GM23338 (cell line): Measurements from ENCODE around the gene BRAP. TPM values are rescaled to one million over a fixed set of nuclear protein-coding genes. Genes with fewer than 3 reads are reported as not detected.

ENCODE experiments used
- ATAC-seq: fragments of 200-7000 bp; cut with Tn5 transposase; 3 replicates; pipeline ENCODE4 v1.9.1; 2020
- DNase-seq: peaks from one replicate; pipeline ENCODE4 v3.0.0-alpha.2; 2015; ENCODE audit warnings: low spot score
- H2AFZ ChIP-seq: fragments of 200-600 bp; sonication (generic); 2 replicates; pipeline ENCODE4 v1.8.0; 2016; ENCODE audit warnings: antibody characterized with exemption, mild to moderate bottlenecking, moderate library complexity
- H3F3A ChIP-seq: fragments of 200-600 bp; sonication (generic); replicated peaks from 2 replicates; pipeline ENCODE4 v1.8.0; 2017; ENCODE audit warnings: antibody characterized with exemption, mixed run types, low read depth
- H3K27ac ChIP-seq: fragments of 200-600 bp; sonication (generic); 2 replicates; pipeline ENCODE4 v1.6.1; 2016; ENCODE audit warnings: low read depth
- H3K27me3 ChIP-seq: fragments of 200-600 bp; sonication (generic); 2 replicates; pipeline ENCODE4 v1.8.0; 2016; ENCODE audit warnings: mild to moderate bottlenecking, mixed run types, moderate library complexity; ENCODE audit not compliant: insufficient read depth
- H3K36me3 ChIP-seq: fragments of 200-600 bp; sonication (generic); 2 replicates; pipeline ENCODE4 v1.8.0; 2016; ENCODE audit warnings: mild to moderate bottlenecking; ENCODE audit not compliant: insufficient read depth
- H3K4me1 ChIP-seq: fragments of 200-600 bp; sonication (generic); 2 replicates; pipeline ENCODE4 v1.8.0; 2016; ENCODE audit warnings: mild to moderate bottlenecking, moderate library complexity; ENCODE audit not compliant: insufficient read depth
- H3K4me2 ChIP-seq: fragments of 200-600 bp; sonication (generic); 2 replicates; pipeline ENCODE4 v1.7.1; 2017; ENCODE audit warnings: mixed run types
- H3K4me3 ChIP-seq: fragments of 200-600 bp; sonication (generic); 2 replicates; pipeline ENCODE4 v1.6.1; 2016; ENCODE audit warnings: mixed run types
- H3K79me2 ChIP-seq: fragments of 200-600 bp; sonication (generic); replicated peaks from 2 replicates; pipeline ENCODE4 v1.8.0; 2017; ENCODE audit warnings: mild to moderate bottlenecking; ENCODE audit not compliant: insufficient read depth
- H3K9me2 ChIP-seq: fragments of 200-600 bp; sonication (generic); 2 replicates; pipeline ENCODE4 v1.8.0; 2017; ENCODE audit not compliant: insufficient read depth
- H4K20me1 ChIP-seq: fragments of 200-600 bp; sonication (generic); replicated peaks from 2 replicates; pipeline ENCODE4 v1.8.0; 2017; ENCODE audit warnings: mild to moderate bottlenecking; ENCODE audit not compliant: insufficient read depth
- H3K27ac Mint-ChIP-seq: 2 replicates; pipeline ENCODE4 v1.8.0; 2020; ENCODE audit warnings: inconsistent platforms, mild to moderate bottlenecking, moderate library complexity, mixed read lengths
- H3K27me3 Mint-ChIP-seq: 3 replicates; pipeline ENCODE4 v1.8.0; 2022; ENCODE audit warnings: low read depth, mild to moderate bottlenecking, moderate library complexity, mixed read lengths, inconsistent platforms; ENCODE audit not compliant: insufficient read depth, poor library complexity
- H3K36me3 Mint-ChIP-seq: 3 replicates; pipeline ENCODE4 v1.8.0; 2021; ENCODE audit warnings: low read depth, mild to moderate bottlenecking, inconsistent platforms, moderate library complexity, mixed read lengths
- H3K4me1 Mint-ChIP-seq: 3 replicates; pipeline ENCODE4 v1.8.0; 2020; ENCODE audit warnings: mild to moderate bottlenecking, inconsistent platforms, mixed read lengths
- H3K4me3 Mint-ChIP-seq: 3 replicates; pipeline ENCODE4 v1.8.0; 2021; ENCODE audit warnings: moderate library complexity, mild to moderate bottlenecking, inconsistent platforms, mixed read lengths
- H3K9me3 Mint-ChIP-seq: 3 replicates; pipeline ENCODE4 v1.8.0; 2020; ENCODE audit warnings: moderate library complexity, mild to moderate bottlenecking, inconsistent platforms, mixed read lengths
- CREB1 ChIP-seq: fragments of 250-450 bp; sonication (Bioruptor Pico); IDR thresholded peaks from 2 replicates; pipeline ENCODE4 v1.5.0; 2020; ENCODE audit warnings: low read depth, mild to moderate bottlenecking, moderate library complexity
- EZH2 ChIP-seq: fragments of 200-600 bp; sonication (generic); IDR thresholded peaks from one replicate; pipeline ENCODE4 v1.8.0; 2017; ENCODE audit warnings: antibody characterized with exemption, mild to moderate bottlenecking, low read depth; ENCODE audit not compliant: unreplicated experiment
- EZH2phosphoT487 ChIP-seq: fragments of 200-600 bp; sonication (generic); IDR thresholded peaks from one replicate; pipeline ENCODE4 v1.8.1; 2018; ENCODE audit warnings: antibody characterized with exemption; ENCODE audit not compliant: unreplicated experiment
- JUNB ChIP-seq: IDR thresholded peaks from one replicate; pipeline ENCODE4 v1.6.1; 2016; ENCODE audit warnings: antibody characterized with exemption; ENCODE audit not compliant: unreplicated experiment
- NANOG ChIP-seq: IDR thresholded peaks from 2 replicates; pipeline ENCODE4 v1.6.1; 2016; ENCODE audit warnings: antibody characterized with exemption, borderline replicate concordance
- POLR2AphosphoS5 ChIP-seq: IDR thresholded peaks from 2 replicates; pipeline ENCODE4 v1.6.1; 2016; ENCODE audit warnings: antibody characterized with exemption, low read depth
- STAT1 ChIP-seq: IDR thresholded peaks from one replicate; pipeline ENCODE4 v1.6.1; 2016; ENCODE audit warnings: antibody characterized with exemption; ENCODE audit not compliant: unreplicated experiment
- ZNF114 ChIP-seq: fragments of 250-450 bp; sonication (Bioruptor Pico); IDR thresholded peaks from 2 replicates; pipeline ENCODE4 v1.5.0; 2020; ENCODE audit warnings: mild to moderate bottlenecking, moderate library complexity
- ZNF331 ChIP-seq: fragments of 250-450 bp; sonication (Bioruptor Pico); IDR thresholded peaks from 2 replicates; pipeline ENCODE4 v1.5.0; 2020; ENCODE audit warnings: low read depth, mild to moderate bottlenecking, moderate library complexity
- polyA plus RNA-seq: library from polyadenylated mRNA; unstranded; fragments of >200 nt; fragmentation: Nextera tagmentation; extraction: Ambion mirVana; gene quantifications from 2 replicates; pipeline ENCODE4 v1.2.1, GENCODE V29; 2016
- total RNA-seq: library from RNA; depleted of rRNA; stranded (reverse); fragments of >200 nt; shearing (Covaris generic); gene quantifications from 2 replicates; pipeline ENCODE4 v1.2.3, GENCODE V29; 2014
- TF ChIP-seq, protein P1 (sequence below), 2 experiments: fragments of 200-600 bp in 1 of 2; sonication (generic) in 1 of 2; conservative IDR thresholded peaks; 2 replicates each; pipeline versions ENCODE4 v1.5.1 to v1.6.1; 2016 to 2017; ENCODE audit warnings: antibody characterized with exemption in 2 of 2, low read depth in 2 of 2, mild to moderate bottlenecking in 2 of 2, moderate library complexity in 1 of 2
- TF ChIP-seq, protein P2 (sequence below): IDR thresholded peaks from 2 replicates; pipeline ENCODE4 v1.6.1; 2016; ENCODE audit warnings: antibody characterized with exemption
- TF ChIP-seq, protein P3 (sequence below): IDR thresholded peaks from one replicate; pipeline ENCODE4 v1.6.1; 2018; ENCODE audit warnings: antibody characterized with exemption; ENCODE audit not compliant: unreplicated experiment
- TF ChIP-seq, protein P4 (sequence below): fragments of 250-450 bp; sonication (Bioruptor Pico); IDR thresholded peaks from 2 replicates; pipeline ENCODE4 v1.5.0; 2020; ENCODE audit warnings: mild to moderate bottlenecking, moderate library complexity

The BRAP gene
- total and polyA plus RNA-seq, 2 experiments from 2014 or later = 14.9 to 19.4 TPM

DNA sequence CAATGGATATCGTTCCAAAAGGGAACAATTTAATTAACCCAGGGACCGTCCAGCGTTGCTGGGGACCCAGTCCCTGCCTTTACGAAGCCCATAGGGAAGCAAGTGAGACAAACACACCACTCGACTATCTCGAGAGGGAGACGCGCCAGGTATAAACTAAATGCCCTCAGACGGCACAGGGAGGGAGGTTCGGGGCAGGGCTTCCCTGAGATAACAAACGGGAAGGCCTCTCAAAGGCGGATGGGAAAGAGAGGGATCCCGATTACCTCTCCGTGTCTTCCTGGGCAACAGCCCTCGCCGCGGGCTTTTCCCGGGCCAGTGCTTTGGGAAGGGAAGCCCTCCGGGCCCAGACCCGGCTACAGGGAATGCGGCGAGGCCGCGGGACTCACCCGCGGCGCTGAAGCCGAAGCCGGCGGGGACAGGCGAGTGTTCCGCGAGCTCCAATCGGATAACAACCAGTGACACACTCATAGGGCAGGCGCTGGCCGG, 390 bp downstream of the BRAP start:
- DNase-seq = no peak
- Mint-ChIP-seq H3K4me3 (peak overlapping the region; percentile 98), H3K27ac (peak overlapping the region; percentile 97), H3K27me3 (peaks cover 5% of the 10 kb centered on the region), H3K9me3 (no peaks in the 10 kb centered on the region; the same call in 1 of the 3 replicates), H3K4me1 (peaks cover 10% of the 10 kb centered on the region), H3K36me3 (peaks cover 28% of the 10 kb centered on the region)
- H4K20me1 ChIP-seq = peaks cover 11% of the 10 kb centered on the region
- peak overlapping the region; percentile 97 for H3K4me3 ChIP-seq
- peaks cover 15% of the 10 kb centered on the region for H3K4me1 ChIP-seq
- H3F3A ChIP-seq = peaks cover 7% of the 10 kb centered on the region; the same call in 1 of the 2 replicates
- peak overlapping the region; percentile 84 for H2AFZ ChIP-seq
- no peaks in the 10 kb centered on the region for H3K27me3 ChIP-seq
- peaks cover 40% of the 10 kb centered on the region for H3K79me2 ChIP-seq
- TF ChIP-seq, protein P1, sequence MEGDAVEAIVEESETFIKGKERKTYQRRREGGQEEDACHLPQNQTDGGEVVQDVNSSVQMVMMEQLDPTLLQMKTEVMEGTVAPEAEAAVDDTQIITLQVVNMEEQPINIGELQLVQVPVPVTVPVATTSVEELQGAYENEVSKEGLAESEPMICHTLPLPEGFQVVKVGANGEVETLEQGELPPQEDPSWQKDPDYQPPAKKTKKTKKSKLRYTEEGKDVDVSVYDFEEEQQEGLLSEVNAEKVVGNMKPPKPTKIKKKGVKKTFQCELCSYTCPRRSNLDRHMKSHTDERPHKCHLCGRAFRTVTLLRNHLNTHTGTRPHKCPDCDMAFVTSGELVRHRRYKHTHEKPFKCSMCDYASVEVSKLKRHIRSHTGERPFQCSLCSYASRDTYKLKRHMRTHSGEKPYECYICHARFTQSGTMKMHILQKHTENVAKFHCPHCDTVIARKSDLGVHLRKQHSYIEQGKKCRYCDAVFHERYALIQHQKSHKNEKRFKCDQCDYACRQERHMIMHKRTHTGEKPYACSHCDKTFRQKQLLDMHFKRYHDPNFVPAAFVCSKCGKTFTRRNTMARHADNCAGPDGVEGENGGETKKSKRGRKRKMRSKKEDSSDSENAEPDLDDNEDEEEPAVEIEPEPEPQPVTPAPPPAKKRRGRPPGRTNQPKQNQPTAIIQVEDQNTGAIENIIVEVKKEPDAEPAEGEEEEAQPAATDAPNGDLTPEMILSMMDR (conservative IDR thresholded peaks at IDR 0.05; ENCODE audit: low read depth in 2 of 2) = no peak
- TF ChIP-seq EZH2 = no peak
- no peak for TF ChIP-seq POLR2AphosphoS5
- TF ChIP-seq EZH2phosphoT487 = no peak
- TF ChIP-seq, protein P2, sequence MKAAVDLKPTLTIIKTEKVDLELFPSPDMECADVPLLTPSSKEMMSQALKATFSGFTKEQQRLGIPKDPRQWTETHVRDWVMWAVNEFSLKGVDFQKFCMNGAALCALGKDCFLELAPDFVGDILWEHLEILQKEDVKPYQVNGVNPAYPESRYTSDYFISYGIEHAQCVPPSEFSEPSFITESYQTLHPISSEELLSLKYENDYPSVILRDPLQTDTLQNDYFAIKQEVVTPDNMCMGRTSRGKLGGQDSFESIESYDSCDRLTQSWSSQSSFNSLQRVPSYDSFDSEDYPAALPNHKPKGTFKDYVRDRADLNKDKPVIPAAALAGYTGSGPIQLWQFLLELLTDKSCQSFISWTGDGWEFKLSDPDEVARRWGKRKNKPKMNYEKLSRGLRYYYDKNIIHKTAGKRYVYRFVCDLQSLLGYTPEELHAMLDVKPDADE = no peak
- TF ChIP-seq ZNF114 (CRISPR knock-in tag) = no peak
- TF ChIP-seq ZNF331 = no peak
- TF ChIP-seq STAT1 = no peak
- no peak for TF ChIP-seq JUNB
- TF ChIP-seq, protein P3, sequence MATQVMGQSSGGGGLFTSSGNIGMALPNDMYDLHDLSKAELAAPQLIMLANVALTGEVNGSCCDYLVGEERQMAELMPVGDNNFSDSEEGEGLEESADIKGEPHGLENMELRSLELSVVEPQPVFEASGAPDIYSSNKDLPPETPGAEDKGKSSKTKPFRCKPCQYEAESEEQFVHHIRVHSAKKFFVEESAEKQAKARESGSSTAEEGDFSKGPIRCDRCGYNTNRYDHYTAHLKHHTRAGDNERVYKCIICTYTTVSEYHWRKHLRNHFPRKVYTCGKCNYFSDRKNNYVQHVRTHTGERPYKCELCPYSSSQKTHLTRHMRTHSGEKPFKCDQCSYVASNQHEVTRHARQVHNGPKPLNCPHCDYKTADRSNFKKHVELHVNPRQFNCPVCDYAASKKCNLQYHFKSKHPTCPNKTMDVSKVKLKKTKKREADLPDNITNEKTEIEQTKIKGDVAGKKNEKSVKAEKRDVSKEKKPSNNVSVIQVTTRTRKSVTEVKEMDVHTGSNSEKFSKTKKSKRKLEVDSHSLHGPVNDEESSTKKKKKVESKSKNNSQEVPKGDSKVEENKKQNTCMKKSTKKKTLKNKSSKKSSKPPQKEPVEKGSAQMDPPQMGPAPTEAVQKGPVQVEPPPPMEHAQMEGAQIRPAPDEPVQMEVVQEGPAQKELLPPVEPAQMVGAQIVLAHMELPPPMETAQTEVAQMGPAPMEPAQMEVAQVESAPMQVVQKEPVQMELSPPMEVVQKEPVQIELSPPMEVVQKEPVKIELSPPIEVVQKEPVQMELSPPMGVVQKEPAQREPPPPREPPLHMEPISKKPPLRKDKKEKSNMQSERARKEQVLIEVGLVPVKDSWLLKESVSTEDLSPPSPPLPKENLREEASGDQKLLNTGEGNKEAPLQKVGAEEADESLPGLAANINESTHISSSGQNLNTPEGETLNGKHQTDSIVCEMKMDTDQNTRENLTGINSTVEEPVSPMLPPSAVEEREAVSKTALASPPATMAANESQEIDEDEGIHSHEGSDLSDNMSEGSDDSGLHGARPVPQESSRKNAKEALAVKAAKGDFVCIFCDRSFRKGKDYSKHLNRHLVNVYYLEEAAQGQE = no peak
- TF ChIP-seq, protein P4, sequence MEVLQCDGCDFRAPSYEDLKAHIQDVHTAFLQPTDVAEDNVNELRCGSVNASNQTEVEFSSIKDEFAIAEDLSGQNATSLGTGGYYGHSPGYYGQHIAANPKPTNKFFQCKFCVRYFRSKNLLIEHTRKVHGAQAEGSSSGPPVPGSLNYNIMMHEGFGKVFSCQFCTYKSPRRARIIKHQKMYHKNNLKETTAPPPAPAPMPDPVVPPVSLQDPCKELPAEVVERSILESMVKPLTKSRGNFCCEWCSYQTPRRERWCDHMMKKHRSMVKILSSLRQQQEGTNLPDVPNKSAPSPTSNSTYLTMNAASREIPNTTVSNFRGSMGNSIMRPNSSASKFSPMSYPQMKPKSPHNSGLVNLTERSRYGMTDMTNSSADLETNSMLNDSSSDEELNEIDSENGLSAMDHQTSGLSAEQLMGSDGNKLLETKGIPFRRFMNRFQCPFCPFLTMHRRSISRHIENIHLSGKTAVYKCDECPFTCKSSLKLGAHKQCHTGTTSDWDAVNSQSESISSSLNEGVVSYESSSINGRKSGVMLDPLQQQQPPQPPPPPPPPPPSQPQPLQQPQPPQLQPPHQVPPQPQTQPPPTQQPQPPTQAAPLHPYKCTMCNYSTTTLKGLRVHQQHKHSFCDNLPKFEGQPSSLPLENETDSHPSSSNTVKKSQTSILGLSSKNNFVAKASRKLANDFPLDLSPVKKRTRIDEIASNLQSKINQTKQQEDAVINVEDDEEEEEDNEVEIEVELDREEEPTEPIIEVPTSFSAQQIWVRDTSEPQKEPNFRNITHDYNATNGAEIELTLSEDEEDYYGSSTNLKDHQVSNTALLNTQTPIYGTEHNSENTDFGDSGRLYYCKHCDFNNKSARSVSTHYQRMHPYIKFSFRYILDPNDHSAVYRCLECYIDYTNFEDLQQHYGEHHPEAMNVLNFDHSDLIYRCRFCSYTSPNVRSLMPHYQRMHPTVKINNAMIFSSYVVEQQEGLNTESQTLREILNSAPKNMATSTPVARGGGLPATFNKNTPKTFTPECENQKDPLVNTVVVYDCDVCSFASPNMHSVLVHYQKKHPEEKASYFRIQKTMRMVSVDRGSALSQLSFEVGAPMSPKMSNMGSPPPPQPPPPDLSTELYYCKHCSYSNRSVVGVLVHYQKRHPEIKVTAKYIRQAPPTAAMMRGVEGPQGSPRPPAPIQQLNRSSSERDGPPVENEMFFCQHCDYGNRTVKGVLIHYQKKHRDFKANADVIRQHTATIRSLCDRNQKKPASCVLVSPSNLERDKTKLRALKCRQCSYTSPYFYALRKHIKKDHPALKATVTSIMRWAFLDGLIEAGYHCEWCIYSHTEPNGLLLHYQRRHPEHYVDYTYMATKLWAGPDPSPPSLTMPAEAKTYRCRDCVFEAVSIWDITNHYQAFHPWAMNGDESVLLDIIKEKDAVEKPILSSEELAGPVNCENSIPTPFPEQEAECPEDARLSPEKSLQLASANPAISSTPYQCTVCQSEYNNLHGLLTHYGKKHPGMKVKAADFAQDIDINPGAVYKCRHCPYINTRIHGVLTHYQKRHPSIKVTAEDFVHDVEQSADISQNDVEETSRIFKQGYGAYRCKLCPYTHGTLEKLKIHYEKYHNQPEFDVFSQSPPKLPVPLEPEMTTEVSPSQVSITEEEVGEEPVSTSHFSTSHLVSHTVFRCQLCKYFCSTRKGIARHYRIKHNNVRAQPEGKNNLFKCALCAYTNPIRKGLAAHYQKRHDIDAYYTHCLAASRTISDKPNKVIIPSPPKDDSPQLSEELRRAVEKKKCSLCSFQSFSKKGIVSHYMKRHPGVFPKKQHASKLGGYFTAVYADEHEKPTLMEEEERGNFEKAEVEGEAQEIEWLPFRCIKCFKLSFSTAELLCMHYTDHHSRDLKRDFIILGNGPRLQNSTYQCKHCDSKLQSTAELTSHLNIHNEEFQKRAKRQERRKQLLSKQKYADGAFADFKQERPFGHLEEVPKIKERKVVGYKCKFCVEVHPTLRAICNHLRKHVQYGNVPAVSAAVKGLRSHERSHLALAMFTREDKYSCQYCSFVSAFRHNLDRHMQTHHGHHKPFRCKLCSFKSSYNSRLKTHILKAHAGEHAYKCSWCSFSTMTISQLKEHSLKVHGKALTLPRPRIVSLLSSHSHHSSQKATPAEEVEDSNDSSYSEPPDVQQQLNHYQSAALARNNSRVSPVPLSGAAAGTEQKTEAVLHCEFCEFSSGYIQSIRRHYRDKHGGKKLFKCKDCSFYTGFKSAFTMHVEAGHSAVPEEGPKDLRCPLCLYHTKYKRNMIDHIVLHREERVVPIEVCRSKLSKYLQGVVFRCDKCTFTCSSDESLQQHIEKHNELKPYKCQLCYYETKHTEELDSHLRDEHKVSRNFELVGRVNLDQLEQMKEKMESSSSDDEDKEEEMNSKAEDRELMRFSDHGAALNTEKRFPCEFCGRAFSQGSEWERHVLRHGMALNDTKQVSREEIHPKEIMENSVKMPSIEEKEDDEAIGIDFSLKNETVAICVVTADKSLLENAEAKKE (CRISPR knock-in tag) = no peak
- TF ChIP-seq CREB1 (CRISPR knock-in tag) = no peak
- no peak for TF ChIP-seq NANOG
- H3K4me2 ChIP-seq = peak overlapping the region; percentile 99
- peaks cover 22% of the 10 kb centered on the region for H3K36me3 ChIP-seq
- peak; percentile 48 for ATAC-seq
- H3K9me2 ChIP-seq = no peaks in the 10 kb centered on the region
- peak overlapping the region; percentile 97 for H3K27ac ChIP-seq
